ENCODE results near the gene SYTL2. TPM values are rescaled to one million over a fixed set of nuclear protein-coding genes. Genes with fewer than 3 reads are reported as not detected.
A peak's percentile ranks its signal among the peaks of the same experiment; 100 is the strongest.

The SYTL2 gene
- total RNA-seq, 1 experiment from 2014 or later, result 132 TPM

GRCh38 chr11:85809191-85809590, 1.8 kb downstream of the SYTL2 start:
- in situ Hi-C loops (cut with HindIII; ENCODE audit: low pct_unique_long_range_greater_than_20kb, low sequenced_read_pairs) (no loop called here), intact Hi-C loops (cut with micrococcal nuclease; ENCODE audit: unreplicated experiment) (no loop called here)
- H3K27ac ChIP-seq (ENCODE audit: low read length), result peak overlapping the region; percentile 87
- peak overlapping the region; percentile 67 to 68 for H3K4me3 ChIP-seq (ENCODE audit: low read depth in 2 of 2, low read length in 2 of 2)
- peaks cover 46% of the 10 kb centered on the region for H3K4me1 ChIP-seq (ENCODE audit: control insufficient read depth, insufficient read depth, low read length)
- ChIA-PET POLR2A (interaction anchor here (0.7 kb wide), 1 partner anchor 1191 kb away, joined by 6 read pairs; no protein-coding TSS in a partner anchor), CTCF (interaction anchor here (0.6 to 2.1 kb wide), 5 partner anchors 13 to 45 kb away, joined by 3 to 10 read pairs (median 5); partner anchors contain the start of gene CCDC83)
- TF ChIP-seq POLR2AphosphoS5 (IDR thresholded peaks at IDR 0.05; ENCODE audit: low read depth, low read length) (no peak), SIN3A (IDR thresholded peaks at IDR 0.05; ENCODE audit: borderline replicate concordance, insufficient read depth, low read depth, low read length) (no peak), TCF7L2 (IDR thresholded peaks at IDR 0.05; ENCODE audit: low read depth, low read length) (no peak), CTCF (IDR thresholded peaks at IDR 0.05) (no peak)
- TF ChIP-seq, protein P1, sequence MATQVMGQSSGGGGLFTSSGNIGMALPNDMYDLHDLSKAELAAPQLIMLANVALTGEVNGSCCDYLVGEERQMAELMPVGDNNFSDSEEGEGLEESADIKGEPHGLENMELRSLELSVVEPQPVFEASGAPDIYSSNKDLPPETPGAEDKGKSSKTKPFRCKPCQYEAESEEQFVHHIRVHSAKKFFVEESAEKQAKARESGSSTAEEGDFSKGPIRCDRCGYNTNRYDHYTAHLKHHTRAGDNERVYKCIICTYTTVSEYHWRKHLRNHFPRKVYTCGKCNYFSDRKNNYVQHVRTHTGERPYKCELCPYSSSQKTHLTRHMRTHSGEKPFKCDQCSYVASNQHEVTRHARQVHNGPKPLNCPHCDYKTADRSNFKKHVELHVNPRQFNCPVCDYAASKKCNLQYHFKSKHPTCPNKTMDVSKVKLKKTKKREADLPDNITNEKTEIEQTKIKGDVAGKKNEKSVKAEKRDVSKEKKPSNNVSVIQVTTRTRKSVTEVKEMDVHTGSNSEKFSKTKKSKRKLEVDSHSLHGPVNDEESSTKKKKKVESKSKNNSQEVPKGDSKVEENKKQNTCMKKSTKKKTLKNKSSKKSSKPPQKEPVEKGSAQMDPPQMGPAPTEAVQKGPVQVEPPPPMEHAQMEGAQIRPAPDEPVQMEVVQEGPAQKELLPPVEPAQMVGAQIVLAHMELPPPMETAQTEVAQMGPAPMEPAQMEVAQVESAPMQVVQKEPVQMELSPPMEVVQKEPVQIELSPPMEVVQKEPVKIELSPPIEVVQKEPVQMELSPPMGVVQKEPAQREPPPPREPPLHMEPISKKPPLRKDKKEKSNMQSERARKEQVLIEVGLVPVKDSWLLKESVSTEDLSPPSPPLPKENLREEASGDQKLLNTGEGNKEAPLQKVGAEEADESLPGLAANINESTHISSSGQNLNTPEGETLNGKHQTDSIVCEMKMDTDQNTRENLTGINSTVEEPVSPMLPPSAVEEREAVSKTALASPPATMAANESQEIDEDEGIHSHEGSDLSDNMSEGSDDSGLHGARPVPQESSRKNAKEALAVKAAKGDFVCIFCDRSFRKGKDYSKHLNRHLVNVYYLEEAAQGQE (IDR thresholded peaks at IDR 0.05; ENCODE audit: insufficient read depth in 1 of 2, low read depth in 2 of 2, low read length in 1 of 2), result no peak
- H3K27me3 ChIP-seq (ENCODE audit: control insufficient read depth, insufficient read depth, low read length), result no peaks in the 10 kb centered on the region
- DNase-seq (ENCODE audit: low read depth, low spot score) (no peak), ATAC-seq (no peak)
- H3K9me3 ChIP-seq (ENCODE audit: control insufficient read depth, insufficient read depth, low read depth, low read length), result no peaks in the 10 kb centered on the region
- BruUV-seq (replicated peaks), result no TSS peak
- no peaks in the 10 kb centered on the region for H3K36me3 ChIP-seq (ENCODE audit: control insufficient read depth, insufficient read depth, low read length)

DNA sequence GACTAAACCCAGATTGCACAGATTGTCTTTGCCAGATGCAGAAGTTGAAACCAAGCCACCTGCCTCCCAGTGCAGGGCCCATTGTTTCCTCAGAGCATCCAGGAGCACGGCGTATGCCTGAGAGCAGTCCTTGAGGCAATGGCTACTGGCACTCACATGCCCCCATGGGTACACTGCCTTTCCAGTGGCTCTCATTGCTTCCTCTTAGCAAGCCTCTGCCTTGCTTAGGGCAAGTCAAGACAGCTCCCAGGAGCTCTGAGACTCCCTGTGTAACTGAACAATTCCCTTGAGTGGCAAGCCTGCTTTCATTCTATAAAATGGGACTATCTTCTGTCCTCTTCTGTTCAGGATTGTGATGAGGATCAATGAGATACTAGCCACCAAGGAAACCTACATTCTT, 4.1 kb downstream of the SYTL2 start:
- CTCF ChIA-PET, result no interaction called here
- ATAC-seq (no peak), DNase-seq (ENCODE audit: low read depth, low spot score) (no peak)
- TF ChIP-seq POLR2AphosphoS5 (IDR thresholded peaks at IDR 0.05; ENCODE audit: low read depth, low read length), result no peak
- TF ChIP-seq, protein P1 (IDR thresholded peaks at IDR 0.05; ENCODE audit: insufficient read depth in 1 of 2, low read depth in 2 of 2, low read length in 1 of 2), result no peak
- TF ChIP-seq CTCF (IDR thresholded peaks at IDR 0.05), result no peak
- TF ChIP-seq SIN3A (IDR thresholded peaks at IDR 0.05; ENCODE audit: borderline replicate concordance, insufficient read depth, low read depth, low read length), result no peak
- TF ChIP-seq TCF7L2 (IDR thresholded peaks at IDR 0.05; ENCODE audit: low read depth, low read length), result no peak
- Histone ChIP-seq H3K27me3 (ENCODE audit: control insufficient read depth, insufficient read depth, low read length) (no peaks in the 10 kb centered on the region), H3K4me3 (ENCODE audit: low read depth in 2 of 2, low read length in 2 of 2) (peak overlapping the region in 1 of 2 experiments; percentile 3; a peak in 1 of 4 replicates), H3K36me3 (ENCODE audit: control insufficient read depth, insufficient read depth, low read length) (no peaks in the 10 kb centered on the region), H3K9me3 (ENCODE audit: control insufficient read depth, insufficient read depth, low read depth, low read length) (no peaks in the 10 kb centered on the region), H3K4me1 (ENCODE audit: control insufficient read depth, insufficient read depth, low read length) (peaks cover 58% of the 10 kb centered on the region), H3K27ac (ENCODE audit: low read length) (peak overlapping the region; percentile 79)
- BruUV-seq (replicated peaks), result no TSS peak
- POLR2A ChIA-PET, result interaction anchor here (1.0 kb wide), 1 partner anchor 9 kb away, joined by 4 read pairs; no protein-coding TSS in a partner anchor
- intact Hi-C loops (cut with micrococcal nuclease; ENCODE audit: unreplicated experiment), result no loop called here
- in situ Hi-C loops (cut with HindIII; ENCODE audit: low pct_unique_long_range_greater_than_20kb, low sequenced_read_pairs), result no loop called here

Data from Panc1 (cell line).